B cell (primary cell): ENCODE results near the gene CCDC85C.

Experiments
- EZH2 ChIP-seq: IDR thresholded peaks from 2 replicates; pipeline ENCODE4 v1.6.1; 2012; ENCODE audit warnings: borderline replicate concordance, low read depth, mild to moderate bottlenecking, moderate library complexity, low read length; ENCODE audit not compliant: insufficient read depth, poor library complexity, severe bottlenecking
- TF ChIP-seq, protein P1 (sequence below): fragments of 200-600 bp; IDR thresholded peaks from one replicate; pipeline ENCODE4 v1.8.0; 2022; ENCODE audit warnings: antibody characterized with exemption, mild to moderate bottlenecking

DNA sequence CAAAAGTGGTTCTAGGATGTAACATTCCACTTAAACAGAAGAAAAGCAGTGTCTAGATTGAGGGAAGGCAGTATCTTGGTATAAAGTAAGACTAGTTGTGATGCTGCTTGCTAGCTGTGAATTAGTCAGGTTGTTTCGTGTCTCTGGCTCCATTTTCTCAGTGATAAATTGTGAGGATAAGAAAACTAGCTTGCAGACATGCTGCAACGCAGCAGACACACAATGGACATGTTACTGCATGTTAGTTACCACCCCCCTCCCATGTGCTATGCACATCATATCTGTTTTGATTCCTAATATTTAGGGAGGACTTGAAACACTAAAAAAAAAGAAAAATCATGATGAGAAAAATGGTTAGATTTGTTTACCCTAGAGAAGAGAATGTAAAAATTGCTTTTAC, 119.9 kb downstream of the CCDC85C start:
- TF ChIP-seq, protein P1, sequence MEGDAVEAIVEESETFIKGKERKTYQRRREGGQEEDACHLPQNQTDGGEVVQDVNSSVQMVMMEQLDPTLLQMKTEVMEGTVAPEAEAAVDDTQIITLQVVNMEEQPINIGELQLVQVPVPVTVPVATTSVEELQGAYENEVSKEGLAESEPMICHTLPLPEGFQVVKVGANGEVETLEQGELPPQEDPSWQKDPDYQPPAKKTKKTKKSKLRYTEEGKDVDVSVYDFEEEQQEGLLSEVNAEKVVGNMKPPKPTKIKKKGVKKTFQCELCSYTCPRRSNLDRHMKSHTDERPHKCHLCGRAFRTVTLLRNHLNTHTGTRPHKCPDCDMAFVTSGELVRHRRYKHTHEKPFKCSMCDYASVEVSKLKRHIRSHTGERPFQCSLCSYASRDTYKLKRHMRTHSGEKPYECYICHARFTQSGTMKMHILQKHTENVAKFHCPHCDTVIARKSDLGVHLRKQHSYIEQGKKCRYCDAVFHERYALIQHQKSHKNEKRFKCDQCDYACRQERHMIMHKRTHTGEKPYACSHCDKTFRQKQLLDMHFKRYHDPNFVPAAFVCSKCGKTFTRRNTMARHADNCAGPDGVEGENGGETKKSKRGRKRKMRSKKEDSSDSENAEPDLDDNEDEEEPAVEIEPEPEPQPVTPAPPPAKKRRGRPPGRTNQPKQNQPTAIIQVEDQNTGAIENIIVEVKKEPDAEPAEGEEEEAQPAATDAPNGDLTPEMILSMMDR: no peak
- no peak for TF ChIP-seq EZH2
